IMR-90 (cell line): ENCODE data around the gene SPCS1. TPM values are rescaled to one million over a fixed set of nuclear protein-coding genes. Genes with fewer than 3 reads are reported as not detected.
"Not testable (repeated sequence)": the region's sequence is repeated elsewhere in the genome, so short reads cannot be mapped to it uniquely, and the experiment has no call there.

ENCODE experiments used
- ATAC-seq: fragments of 200-7000 bp; cut with Tn5 transposase; 2 replicates; pipeline ENCODE4 v1.9.1; 2020; ENCODE audit warnings: low read depth, mild to moderate bottlenecking, moderate library complexity
- BruUV-seq: library from RNA; stranded (reverse); fragments of 400-500 nt; replicated peaks from 2 replicates; lab custom pipeline; 2021; lab: Mats Ljungman, UMichigan
- CTCF ChIA-PET: fragments of 300-600 bp; formaldehyde crosslinking; extraction: SDS; loops from one replicate; lab custom pipeline; 2021; ENCODE audit warnings: antibody characterized with exemption; lab: Yijun Ruan, JAX
- POLR2A ChIA-PET: fragments of 300-600 bp; sonication (Branson Sonifier 250); formaldehyde crosslinking; loops from one replicate; lab custom pipeline; 2022; ENCODE audit warnings: antibody characterized with exemption; ENCODE audit not compliant: unreplicated experiment; lab: Charles Lee
- DNase-seq: peaks from one replicate; pipeline ENCODE4 v3.0.0; 2013
- H2AFZ ChIP-seq: replicated peaks from 2 replicates; pipeline ENCODE3; 2013; ENCODE audit warnings: low read length, mild to moderate bottlenecking; ENCODE audit not compliant: poor library complexity
- H2AK5ac ChIP-seq: 2 replicates; pipeline ENCODE4 v1.6.1; 2013; ENCODE audit warnings: low read depth, low read length, inconsistent platforms
- H2AK9ac ChIP-seq: replicated peaks from 2 replicates; pipeline ENCODE3; 2013; ENCODE audit warnings: mild to moderate bottlenecking, low read depth, low read length, moderate library complexity; ENCODE audit not compliant: poor library complexity
- H2BK120ac ChIP-seq: 2 replicates; pipeline ENCODE4 v1.6.1; 2013; ENCODE audit warnings: low read depth, low read length, inconsistent platforms
- H2BK15ac ChIP-seq: 3 replicates; pipeline ENCODE4 v1.6.1; 2013; ENCODE audit warnings: low read depth, low read length, inconsistent platforms
- H2BK20ac ChIP-seq: 2 replicates; pipeline ENCODE4 v1.6.1; 2013; ENCODE audit warnings: low read depth, mild to moderate bottlenecking, inconsistent platforms, low read length, moderate library complexity
- H2BK5ac ChIP-seq: 2 replicates; pipeline ENCODE4 v1.6.1; 2013; ENCODE audit warnings: mild to moderate bottlenecking, low read depth, low read length, inconsistent platforms; ENCODE audit not compliant: poor library complexity, severe bottlenecking
- H3K14ac ChIP-seq: replicated peaks from 2 replicates; pipeline ENCODE4 v1.6.1; 2013; ENCODE audit warnings: low read depth, low read length, inconsistent platforms
- H3K18ac ChIP-seq: 2 replicates; pipeline ENCODE4 v1.6.1; 2013; ENCODE audit warnings: low read depth, low read length, control low read depth
- H3K23ac ChIP-seq: 2 replicates; pipeline ENCODE4 v1.6.1; 2013; ENCODE audit warnings: low read depth, low read length, inconsistent platforms
- H3K27ac ChIP-seq: 2 replicates; pipeline ENCODE4 v1.5.1; 2013; ENCODE audit warnings: mild to moderate bottlenecking, control low read depth, low read length; ENCODE audit not compliant: insufficient read depth
- H3K27me3 ChIP-seq: 2 replicates; pipeline ENCODE4 v1.6.1; 2013; ENCODE audit warnings: low read length; ENCODE audit not compliant: control insufficient read depth, insufficient read depth
- H3K36me3 ChIP-seq: 2 replicates; pipeline ENCODE4 v1.6.1; 2013; ENCODE audit warnings: low read length, mixed read lengths; ENCODE audit not compliant: control insufficient read depth, insufficient read depth
- H3K4ac ChIP-seq: 2 replicates; pipeline ENCODE4 v1.6.1; 2013; ENCODE audit warnings: low read depth, low read length, inconsistent platforms
- H3K4me1 ChIP-seq: 2 replicates; pipeline ENCODE4 v1.6.1; 2013; ENCODE audit warnings: low read length, mixed read lengths; ENCODE audit not compliant: control insufficient read depth, insufficient read depth
- H3K4me2 ChIP-seq: 2 replicates; pipeline ENCODE4 v1.6.1; 2013; ENCODE audit warnings: low read depth, mild to moderate bottlenecking, control low read depth, low read length, moderate library complexity
- H3K4me3 ChIP-seq: 2 replicates; pipeline ENCODE4 v1.5.1; 2013; ENCODE audit warnings: low read depth, mild to moderate bottlenecking, control low read depth, low read length, moderate library complexity; ENCODE audit not compliant: insufficient read depth
- H3K56ac ChIP-seq: 2 replicates; pipeline ENCODE4 v1.6.1; 2013; ENCODE audit warnings: low read length, inconsistent platforms; ENCODE audit not compliant: insufficient read depth; ENCODE audit errors: extremely low read depth
- H3K79me1 ChIP-seq, 2 experiments: 2 replicates each; pipeline ENCODE4 v1.6.1; 2013; ENCODE audit warnings: low read length in 2 of 2, inconsistent platforms in 1 of 2, low read depth in 1 of 2
- H3K9ac ChIP-seq: 2 replicates; pipeline ENCODE4 v1.6.1; 2013; ENCODE audit warnings: low read depth, low read length, control low read depth
- H3K9me1 ChIP-seq: 2 replicates; pipeline ENCODE4 v1.6.1; 2013; ENCODE audit warnings: low read length, inconsistent platforms; ENCODE audit not compliant: insufficient read depth
- H3K9me3 ChIP-seq: 2 replicates; pipeline ENCODE4 v1.6.1; 2013; ENCODE audit warnings: low read length; ENCODE audit not compliant: control insufficient read depth, insufficient read depth
- H4K20me1 ChIP-seq: 2 replicates; pipeline ENCODE4 v1.6.1; 2013; ENCODE audit warnings: low read length, inconsistent platforms; ENCODE audit not compliant: insufficient read depth
- H4K5ac ChIP-seq: 2 replicates; pipeline ENCODE4 v1.6.1; 2013; ENCODE audit warnings: mild to moderate bottlenecking, low read depth, low read length, control low read depth
- H4K8ac ChIP-seq, 2 experiments: 2 replicates each; pipeline ENCODE4 v1.6.1; 2013; ENCODE audit warnings: low read depth in 2 of 2, low read length in 2 of 2, control low read depth in 1 of 2, inconsistent platforms in 1 of 2
- H4K91ac ChIP-seq: 2 replicates; pipeline ENCODE4 v1.6.1; 2013; ENCODE audit warnings: low read depth, low read length, inconsistent platforms; ENCODE audit not compliant: insufficient read depth
- WGBS, 2 experiments: methylation state at CpG; one replicate each; pipeline versions ENCODE4 v1.1.5 to v1.1.7; 2013; ENCODE audit warnings: missing lambda C conversion rate in 2 of 2; ENCODE audit not compliant: insufficient read length in 1 of 2; ENCODE audit errors: extremely low coverage in 2 of 2; 5-methylcytosine and 5-hydroxymethylcytosine counted together
- dilution Hi-C: fragments of 300-500 bp; cut with HindIII; formaldehyde crosslinking; loops from one replicate; pipeline ENCODE4 v1.14.3; 2018; ENCODE audit warnings: low sequenced_read_pairs; ENCODE audit not compliant: unreplicated experiment
- in situ Hi-C: fragments of 300-500 bp; cut with MboI; formaldehyde crosslinking; loops from 3 replicates; pipeline ENCODE4 v1.14.3; 2019; ENCODE audit warnings: low sequenced_read_pairs, inconsistent platforms, mixed read lengths
- intact Hi-C: fragments of 100-400 bp; cut with micrococcal nuclease; formaldehyde crosslinking; loops from 2 replicates; pipeline ENCODE4 v1.10.0; 2022
- polyA plus RNA-seq, 3 experiments: library from polyadenylated mRNA; depleted of rRNA; stranded (reverse); fragments of >200 nt; gene quantifications; 2 replicates each; pipeline ENCODE4 v1.2.3, GENCODE V29; 2012; ENCODE audit warnings: low replicate concordance in 1 of 3
- total RNA-seq: library from RNA; depleted of rRNA; stranded (reverse); fragments of >200 nt; gene quantifications from 2 replicates; pipeline ENCODE4 v1.2.3, GENCODE V29; 2012

SPCS1 gene
- total and polyA plus RNA-seq, 2 of the 4 experiments (the other 2 are of a cell fraction): 50.5 to 124 TPM

- WGBS, 2 experiments: no CpG with 5 or more reads among the region's 3 CpGs
- H2AK5ac ChIP-seq, dilution Hi-C loops, H2AK9ac ChIP-seq, H2BK15ac ChIP-seq, H3K23ac ChIP-seq, H4K91ac ChIP-seq, H3K4me2 ChIP-seq, H3K27me3 ChIP-seq, H3K9me1 ChIP-seq, H3K9ac ChIP-seq, H3K14ac ChIP-seq, H3K4me3 ChIP-seq, BruUV-seq, H3K9me3 ChIP-seq, in situ Hi-C loops, H3K4me1 ChIP-seq, H3K56ac ChIP-seq, DNase-seq, H4K20me1 ChIP-seq, H3K4ac ChIP-seq, H2BK20ac ChIP-seq, intact Hi-C loops, H2BK120ac ChIP-seq, H2AFZ ChIP-seq, CTCF ChIA-PET, H3K27ac ChIP-seq, ATAC-seq, H3K18ac ChIP-seq, POLR2A ChIA-PET, H4K8ac ChIP-seq, H4K5ac ChIP-seq, H2BK5ac ChIP-seq: not testable (repeated sequence)
- Histone ChIP-seq H3K79me1 (peaks cover 26 to 51% of the 10 kb centered on the region in 2 experiments), H3K36me3 (peaks cover 30% of the 10 kb centered on the region)
These were observed 29.7 kb upstream of the SPCS1 start for GRCh38 chr3:52676201-52676600.
